ENCODE measurements around the gene BICD1.

BICD1 gene

GRCh38 chr12:32344047-32344446, 237.4 kb downstream of the BICD1 start:
- DNase-seq (ENCODE audit: low read depth): no peak

- no peak for DNase-seq (ENCODE audit: low read depth)
Measured at GRCh38 chr12:32353540-32353939, 246.9 kb downstream of the BICD1 start.

- no peak for DNase-seq (ENCODE audit: low read depth)
Measured at GRCh38 chr12:32357601-32358249, 251.1 kb downstream of the BICD1 start.

- no peak for DNase-seq (ENCODE audit: low read depth)
Measured at GRCh38 chr12:32360956-32361355, 254.3 kb downstream of the BICD1 start.

- DNase-seq (ENCODE audit: low read depth): no peak
Measured at GRCh38 chr12:32362892-32363291, 256.2 kb downstream of the BICD1 start.

GRCh38 chr12:32365473-32366064, 258.9 kb downstream of the BICD1 start:
- peak; percentile 65 for DNase-seq (ENCODE audit: low read depth)

GRCh38 chr12:32366714-32367113, 260.1 kb downstream of the BICD1 start:
- no peak for DNase-seq (ENCODE audit: low read depth)

- no peak for DNase-seq (ENCODE audit: low read depth)
Measured at GRCh38 chr12:32367381-32367780, 260.7 kb downstream of the BICD1 start.

- DNase-seq (ENCODE audit: low read depth): no peak
Measured at GRCh38 chr12:32369202-32369601, 262.6 kb downstream of the BICD1 start.

GRCh38 chr12:32377344-32378055, 270.9 kb downstream of the BICD1 start:
- DNase-seq (ENCODE audit: low read depth): no peak

GRCh38 chr12:32379213-32379612, 272.6 kb downstream of the BICD1 start:
- no peak for DNase-seq (ENCODE audit: low read depth)

GRCh38 chr12:32379667-32380066, 273.0 kb downstream of the BICD1 start:
- DNase-seq (ENCODE audit: low read depth): no peak

- DNase-seq (ENCODE audit: low read depth): no peak
Measured at GRCh38 chr12:32382226-32382625, 275.6 kb downstream of the BICD1 start.

- DNase-seq (ENCODE audit: low read depth): no peak
Measured at GRCh38 chr12:32390572-32391219, 284.0 kb downstream of the BICD1 start.

- DNase-seq (ENCODE audit: low read depth): no peak
Measured at GRCh38 chr12:32395026-32395425, 288.4 kb downstream of the BICD1 start.

- no peak for DNase-seq (ENCODE audit: low read depth)
Measured at GRCh38 chr12:32397696-32398095, 291.0 kb downstream of the BICD1 start.

GRCh38 chr12:32398181-32398580, 291.5 kb downstream of the BICD1 start:
- no peak for DNase-seq (ENCODE audit: low read depth)

- DNase-seq (ENCODE audit: low read depth): no peak
Measured at GRCh38 chr12:32398816-32399369, 292.2 kb downstream of the BICD1 start.

- DNase-seq (ENCODE audit: low read depth): peak; percentile 74
Measured at GRCh38 chr12:32399370-32400113, 292.9 kb downstream of the BICD1 start, which contains the start of gene FGD4. FGD4 (plus strand) TSS chr12:32399558.

GRCh38 chr12:32400114-32400672, 293.5 kb downstream of the BICD1 start:
- no peak for DNase-seq (ENCODE audit: low read depth)

- no peak for DNase-seq (ENCODE audit: low read depth)
Measured at GRCh38 chr12:32400866-32401265, 294.2 kb downstream of the BICD1 start.

Data from fibroblast of gingiva (primary cell).